ENCODE results near the gene IQCE. TPM values are rescaled to one million over a fixed set of nuclear protein-coding genes. Genes with fewer than 3 reads are reported as not detected.
A peak's percentile ranks its signal among the peaks of the same experiment; 100 is the strongest.
"Not testable (repeated sequence)": the region's sequence is repeated elsewhere in the genome, so short reads cannot be mapped to it uniquely, and the experiment has no call there.

The IQCE gene
- total and polyA plus RNA-seq, 2 donors (not counting 1 experiment from before 2014, with no cell fraction given), result 5.3 to 8.3 TPM

- H3K9ac ChIP-seq (ENCODE audit: insufficient read depth, low read length), result no peak overlapping the region
- no peaks in the 10 kb centered on the region for H3K79me2 ChIP-seq (ENCODE audit: control insufficient read depth, insufficient read depth, low read length)
- H3K27me3 ChIP-seq (ENCODE audit: control insufficient read depth, insufficient read depth, low read length), result no peaks in the 10 kb centered on the region
- no peaks in the 10 kb centered on the region for H4K20me1 ChIP-seq (ENCODE audit: control insufficient read depth, extremely low read depth, insufficient read depth, low read length)
- TF ChIP-seq CTCF (conservative IDR thresholded peaks at IDR 0.05 in 1 of 2, IDR thresholded peaks at IDR 0.05 in 1 of 2; ENCODE audit: low read depth in 1 of 2, low read length in 2 of 2) (no peak), EZH2 (IDR thresholded peaks at IDR 0.05; ENCODE audit: low read length, missing control alignments) (no peak)
- peak; percentile 57 to 69 for DNase-seq (ENCODE audit: low read depth in 2 of 2)
- H3K4me2 ChIP-seq (ENCODE audit: extremely low read depth, insufficient read depth, low read length), result no peak overlapping the region
- no peaks in the 10 kb centered on the region for H3K9me3 ChIP-seq (ENCODE audit: control insufficient read depth, insufficient read depth, low read depth, low read length)
- no peak overlapping the region for H3K4me3 ChIP-seq (replicated peaks in 1 of 4; ENCODE audit: control extremely low read depth in 1 of 4, insufficient read depth in 1 of 4, low read depth in 3 of 4, low read length in 4 of 4)
- H2AFZ ChIP-seq (ENCODE audit: low read length), result no peak overlapping the region
- H3K4me1 ChIP-seq (ENCODE audit: control insufficient read depth, extremely low read depth, insufficient read depth, low read length), result peaks cover 25% of the 10 kb centered on the region
- peak overlapping the region; percentile 43 for H3K27ac ChIP-seq (ENCODE audit: insufficient read depth, low read length)
- H3K36me3 ChIP-seq (ENCODE audit: control insufficient read depth, insufficient read depth, low read length), result no peaks in the 10 kb centered on the region
These were observed 29.4 kb upstream of the IQCE start for GRCh38 chr7:2529161-2530070.

- no peaks in the 10 kb centered on the region for H3K36me3 ChIP-seq (ENCODE audit: control insufficient read depth, insufficient read depth, low read length)
- H3K27me3 ChIP-seq (ENCODE audit: control insufficient read depth, insufficient read depth, low read length), result no peaks in the 10 kb centered on the region
- H3K4me3 ChIP-seq (replicated peaks in 1 of 4; ENCODE audit: control extremely low read depth in 1 of 4, insufficient read depth in 1 of 4, low read depth in 3 of 4, low read length in 4 of 4), result no peak overlapping the region
- H3K9ac ChIP-seq (ENCODE audit: insufficient read depth, low read length), result no peak overlapping the region
- H3K9me3 ChIP-seq (ENCODE audit: control insufficient read depth, insufficient read depth, low read depth, low read length), result no peaks in the 10 kb centered on the region
- TF ChIP-seq EZH2 (IDR thresholded peaks at IDR 0.05; ENCODE audit: low read length, missing control alignments) (no peak), CTCF (conservative IDR thresholded peaks at IDR 0.05 in 1 of 2, IDR thresholded peaks at IDR 0.05 in 1 of 2; ENCODE audit: low read depth in 1 of 2, low read length in 2 of 2) (no peak)
- H3K27ac ChIP-seq (ENCODE audit: insufficient read depth, low read length), result no peak overlapping the region
- H3K79me2 ChIP-seq (ENCODE audit: control insufficient read depth, insufficient read depth, low read length), result no peaks in the 10 kb centered on the region
- no peak overlapping the region for H3K4me2 ChIP-seq (ENCODE audit: extremely low read depth, insufficient read depth, low read length)
- H4K20me1 ChIP-seq (ENCODE audit: control insufficient read depth, extremely low read depth, insufficient read depth, low read length), result no peaks in the 10 kb centered on the region
- peak in 1 of 2 donors; percentile 40 for DNase-seq (ENCODE audit: low read depth in 2 of 2)
- peaks cover 25% of the 10 kb centered on the region for H3K4me1 ChIP-seq (ENCODE audit: control insufficient read depth, extremely low read depth, insufficient read depth, low read length)
- no peak overlapping the region for H2AFZ ChIP-seq (ENCODE audit: low read length)
These were observed 28.4 kb upstream of the IQCE start for GRCh38 chr7:2530071-2530987.

- H3K9ac ChIP-seq (ENCODE audit: insufficient read depth, low read length); H3K36me3 ChIP-seq (ENCODE audit: control insufficient read depth, insufficient read depth, low read length); H2AFZ ChIP-seq (ENCODE audit: low read length); H3K9me3 ChIP-seq (ENCODE audit: control insufficient read depth, insufficient read depth, low read depth, low read length); H3K27ac ChIP-seq (ENCODE audit: insufficient read depth, low read length); H3K4me3 ChIP-seq (replicated peaks in 1 of 4; ENCODE audit: control extremely low read depth in 1 of 4, insufficient read depth in 1 of 4, low read depth in 3 of 4, low read length in 4 of 4); H3K27me3 ChIP-seq (ENCODE audit: control insufficient read depth, insufficient read depth, low read length); H3K4me2 ChIP-seq (ENCODE audit: extremely low read depth, insufficient read depth, low read length); H4K20me1 ChIP-seq (ENCODE audit: control insufficient read depth, extremely low read depth, insufficient read depth, low read length); DNase-seq (ENCODE audit: low read depth in 2 of 2); H3K79me2 ChIP-seq (ENCODE audit: control insufficient read depth, insufficient read depth, low read length): not testable (repeated sequence)
- H3K4me1 ChIP-seq (ENCODE audit: control insufficient read depth, extremely low read depth, insufficient read depth, low read length), result peaks cover 25% of the 10 kb centered on the region
These were observed 27.6 kb upstream of the IQCE start for GRCh38 chr7:2530994-2531795.

- not testable (repeated sequence) for DNase-seq (ENCODE audit: low read depth in 2 of 2); H3K36me3 ChIP-seq (ENCODE audit: control insufficient read depth, insufficient read depth, low read length); H2AFZ ChIP-seq (ENCODE audit: low read length); H3K27ac ChIP-seq (ENCODE audit: insufficient read depth, low read length); H3K4me3 ChIP-seq (replicated peaks in 1 of 4; ENCODE audit: control extremely low read depth in 1 of 4, insufficient read depth in 1 of 4, low read depth in 3 of 4, low read length in 4 of 4); H3K79me2 ChIP-seq (ENCODE audit: control insufficient read depth, insufficient read depth, low read length); H4K20me1 ChIP-seq (ENCODE audit: control insufficient read depth, extremely low read depth, insufficient read depth, low read length); H3K9ac ChIP-seq (ENCODE audit: insufficient read depth, low read length); H3K4me2 ChIP-seq (ENCODE audit: extremely low read depth, insufficient read depth, low read length); H3K9me3 ChIP-seq (ENCODE audit: control insufficient read depth, insufficient read depth, low read depth, low read length); H3K27me3 ChIP-seq (ENCODE audit: control insufficient read depth, insufficient read depth, low read length)
- H3K4me1 ChIP-seq (ENCODE audit: control insufficient read depth, extremely low read depth, insufficient read depth, low read length), result peaks cover 25% of the 10 kb centered on the region
These were observed 27.0 kb upstream of the IQCE start for GRCh38 chr7:2531796-2532110.
